GM21381 (cell line): ENCODE data around the gene RELN.

ENCODE experiments used
- ATAC-seq: cut with Tn5 transposase; IDR thresholded peaks from one replicate; pipeline ENCODE4 v1.9.1; 2021; ENCODE audit warnings: mild to moderate bottlenecking, moderate library complexity; ENCODE audit not compliant: unreplicated experiment

Gene RELN

DNA sequence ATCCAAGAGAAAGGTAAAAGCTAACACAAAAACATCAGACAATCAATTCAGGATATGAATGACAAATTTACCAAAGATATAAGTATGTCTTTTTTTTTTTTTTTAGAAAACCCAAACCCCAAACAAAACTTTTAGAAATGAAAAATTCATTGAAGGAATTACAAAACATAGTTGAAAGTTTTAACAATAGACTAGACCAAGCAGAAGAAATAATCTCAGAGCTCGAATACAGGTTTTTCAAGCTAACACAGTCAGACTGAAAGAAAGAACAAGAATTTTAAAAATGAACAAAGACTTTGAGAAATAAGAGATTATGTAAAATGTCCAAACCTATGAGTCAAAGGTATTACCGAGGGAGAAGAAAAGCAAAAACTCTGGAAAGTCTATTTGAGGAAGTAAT, 345.1 kb downstream of the RELN start:
- no peak for ATAC-seq

DNA sequence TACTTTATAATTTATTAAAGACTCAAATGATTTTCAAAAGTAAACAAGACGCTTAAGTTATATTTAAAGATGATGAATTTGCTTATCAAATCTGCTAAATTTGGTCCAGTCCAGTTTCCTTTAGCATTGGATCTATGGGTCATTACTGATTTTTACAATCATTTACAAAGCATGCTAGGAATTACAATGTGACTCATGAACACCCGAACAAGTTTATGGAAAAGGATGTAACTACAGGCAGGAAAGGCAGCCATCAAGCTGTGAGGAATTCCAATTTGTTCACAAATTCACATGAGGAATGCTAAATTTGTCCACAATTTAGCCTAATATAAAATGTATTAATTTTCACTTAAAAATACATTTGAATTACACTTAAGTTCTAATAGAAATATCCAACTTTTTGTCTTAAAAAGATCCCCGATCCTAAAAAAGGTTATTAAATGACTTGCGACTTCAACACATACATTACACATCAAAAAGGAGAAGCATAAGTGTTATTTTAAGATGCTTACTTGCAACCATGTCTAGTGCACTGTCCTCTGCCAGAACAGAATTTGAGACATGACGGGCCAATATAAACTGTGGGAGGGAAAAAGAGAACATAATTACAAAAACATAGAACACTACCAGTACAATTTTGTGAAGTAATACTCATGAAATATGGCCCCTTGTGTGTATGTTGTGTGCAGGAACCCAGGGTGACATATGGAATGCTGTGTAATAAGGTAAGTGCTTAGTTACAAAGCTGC, 349.3 kb downstream of the RELN start:
- ATAC-seq = no peak

- no peak for ATAC-seq
Measured at GRCh38 chr7:103637726-103638125, 351.7 kb downstream of the RELN start.

DNA sequence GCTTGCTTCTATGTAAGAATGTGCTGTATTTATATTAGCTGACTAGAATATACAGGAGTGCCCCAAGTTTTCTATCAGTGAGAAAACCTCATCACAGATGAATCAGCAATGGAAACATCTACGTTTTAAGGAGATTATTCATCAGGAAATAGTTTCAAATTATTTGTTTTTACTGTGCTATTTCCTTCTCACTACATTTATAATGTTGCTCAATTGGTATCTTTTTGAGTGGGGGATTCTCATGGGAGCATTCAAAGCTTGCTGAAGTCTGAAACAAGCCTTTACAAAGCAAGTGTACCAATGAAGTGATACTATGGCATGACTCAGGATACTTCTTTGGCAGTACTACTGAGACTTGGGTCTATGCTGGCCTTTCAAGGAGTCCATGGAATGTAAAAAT, 352.4 kb downstream of the RELN start:
- no peak for ATAC-seq

- no peak for ATAC-seq
Measured at GRCh38 chr7:103636153-103636552, 353.3 kb downstream of the RELN start.

DNA sequence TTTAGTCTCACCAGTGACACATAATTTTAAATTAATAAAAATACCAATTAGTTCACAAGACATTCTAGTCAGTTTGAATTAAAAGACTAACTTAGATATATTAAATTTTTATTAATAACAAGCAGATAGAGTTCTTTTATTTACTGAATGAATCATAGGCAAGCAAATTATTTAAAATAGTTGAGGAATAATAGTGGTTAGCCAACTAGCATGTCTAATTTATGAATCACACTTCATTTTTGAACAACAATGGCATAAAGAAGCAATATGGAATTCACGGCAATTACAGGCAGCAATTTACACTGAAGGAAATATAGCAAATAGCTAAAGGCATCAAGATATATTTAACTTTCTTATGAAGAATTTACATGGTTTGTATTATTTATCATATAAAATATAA, 356.5 kb downstream of the RELN start:
- ATAC-seq = no peak

GRCh38 chr7:103632005-103632639, 357.3 kb downstream of the RELN start:
- no peak for ATAC-seq

DNA sequence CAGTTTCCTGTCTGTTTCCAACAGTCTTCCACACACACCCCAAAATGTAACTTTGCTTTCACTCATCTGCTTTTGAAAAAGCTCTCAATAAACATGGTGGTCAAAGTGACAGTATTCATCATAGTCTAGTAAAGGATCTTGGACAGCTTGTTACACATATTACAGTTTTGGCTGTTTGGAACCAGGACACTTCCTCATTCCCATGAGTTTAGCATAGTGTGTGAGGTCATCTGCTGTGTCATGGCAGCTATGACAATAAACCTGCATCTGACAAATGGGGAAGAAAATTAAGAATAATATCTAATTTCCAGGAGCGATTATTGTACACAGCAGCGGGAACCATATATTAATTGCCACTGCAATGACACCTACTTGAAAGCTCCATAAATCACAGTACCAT, 359.1 kb downstream of the RELN start:
- no peak for ATAC-seq

DNA sequence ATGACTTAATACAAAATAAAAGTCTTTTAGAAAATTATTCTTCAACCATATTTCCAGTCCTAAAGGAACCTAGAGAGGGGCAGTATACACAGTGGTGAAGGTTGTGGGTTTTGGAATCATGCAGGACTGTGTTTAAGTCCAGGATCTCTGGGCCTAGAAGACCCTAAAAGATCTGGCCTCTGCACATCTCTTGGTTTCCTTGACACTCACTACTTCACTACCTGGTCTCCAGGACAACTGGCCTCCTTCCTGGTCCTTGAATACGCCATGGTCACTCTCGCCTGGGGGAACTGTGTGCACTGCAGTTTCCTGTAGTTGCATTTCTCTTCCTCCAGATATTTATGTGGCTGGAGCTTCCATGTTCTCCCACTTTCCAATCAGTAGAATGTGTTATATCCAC, 360.7 kb downstream of the RELN start:
- ATAC-seq = no peak

DNA sequence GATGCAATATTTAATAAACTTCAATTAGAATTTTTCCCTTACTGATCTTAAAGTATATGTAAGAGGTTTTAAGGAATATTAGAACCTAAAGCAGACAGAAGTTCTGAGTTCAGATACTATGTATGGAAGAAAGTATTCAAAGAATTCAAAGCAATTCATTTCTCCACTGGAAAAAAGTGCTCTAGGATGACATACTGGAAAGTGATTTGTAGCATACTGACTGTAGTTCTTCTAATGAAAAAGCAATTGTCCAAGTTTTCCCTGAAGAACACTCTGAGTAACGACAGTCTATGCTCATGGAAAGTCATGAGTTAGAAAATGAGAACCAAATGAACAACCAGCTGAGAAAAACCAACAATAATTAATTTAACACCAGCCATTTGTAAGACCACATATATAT, 362.7 kb downstream of the RELN start:
- no peak for ATAC-seq

GRCh38 chr7:103622274-103622673, 367.2 kb downstream of the RELN start:
- no peak for ATAC-seq

- no peak for ATAC-seq
Measured at GRCh38 chr7:103613655-103614642, 375.5 kb downstream of the RELN start.

- ATAC-seq = no peak
Measured at GRCh38 chr7:103609778-103610177, 379.7 kb downstream of the RELN start.

DNA sequence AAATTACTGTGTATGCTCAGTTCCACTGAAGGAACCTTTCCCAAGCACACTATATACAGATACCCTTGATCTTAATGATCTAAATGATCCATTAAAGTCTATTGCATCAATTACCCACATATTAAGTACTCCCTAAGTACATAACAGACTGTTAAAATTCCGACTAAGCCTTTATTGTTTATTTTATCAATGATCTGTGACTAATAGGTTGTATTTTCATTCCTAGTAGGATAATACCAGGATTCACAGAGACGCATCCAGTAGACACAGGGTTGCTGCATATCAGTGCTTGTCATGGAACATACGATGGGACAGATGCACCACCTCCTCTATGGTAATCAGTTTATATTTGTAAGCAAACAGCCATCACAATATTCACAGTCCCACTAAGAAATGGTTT, 383.8 kb downstream of the RELN start:
- no peak for ATAC-seq

GRCh38 chr7:103598326-103598905, 391.0 kb downstream of the RELN start:
- no peak for ATAC-seq

DNA sequence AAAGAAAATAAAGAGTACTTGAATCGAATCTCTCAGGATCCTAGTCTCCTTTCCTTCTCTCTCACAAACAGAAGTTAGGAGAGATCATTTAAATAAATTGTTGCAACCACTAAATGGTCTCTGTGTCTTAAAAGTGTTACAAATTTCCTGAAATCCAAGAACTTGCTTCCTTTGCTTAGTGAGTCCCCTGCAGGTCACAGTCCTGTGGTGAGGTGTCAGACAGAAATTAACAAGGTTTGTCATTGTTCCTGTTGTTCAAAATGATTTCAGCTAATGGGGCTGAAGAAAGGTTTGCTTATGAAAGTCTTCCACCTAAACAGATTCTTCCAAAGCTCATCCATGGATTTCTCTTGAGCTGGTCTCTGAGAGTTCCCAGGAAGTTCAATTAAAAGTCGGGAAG, 391.9 kb downstream of the RELN start:
- ATAC-seq = no peak

GRCh38 chr7:103594186-103594585, 395.3 kb downstream of the RELN start:
- no peak for ATAC-seq

DNA sequence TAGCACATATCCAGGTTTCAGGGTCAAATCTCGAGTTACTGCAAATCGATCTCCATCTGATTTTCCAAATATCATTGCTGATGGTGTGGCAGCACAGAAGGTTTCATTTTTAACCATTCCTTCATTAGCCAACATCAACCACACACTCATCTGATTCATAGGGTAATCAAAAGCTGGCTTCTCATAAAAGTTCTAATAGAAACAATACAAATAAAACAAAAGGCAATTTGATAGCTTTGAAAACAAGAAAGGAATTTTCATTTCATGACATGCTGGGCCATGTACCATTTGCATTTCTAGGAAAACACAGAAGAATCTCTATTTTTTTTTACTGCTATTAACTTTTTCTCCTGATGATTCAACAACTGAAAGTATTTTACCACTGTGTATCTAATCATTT, 395.8 kb downstream of the RELN start:
- no peak for ATAC-seq

GRCh38 chr7:103592844-103593243, 396.6 kb downstream of the RELN start:
- ATAC-seq = no peak

DNA sequence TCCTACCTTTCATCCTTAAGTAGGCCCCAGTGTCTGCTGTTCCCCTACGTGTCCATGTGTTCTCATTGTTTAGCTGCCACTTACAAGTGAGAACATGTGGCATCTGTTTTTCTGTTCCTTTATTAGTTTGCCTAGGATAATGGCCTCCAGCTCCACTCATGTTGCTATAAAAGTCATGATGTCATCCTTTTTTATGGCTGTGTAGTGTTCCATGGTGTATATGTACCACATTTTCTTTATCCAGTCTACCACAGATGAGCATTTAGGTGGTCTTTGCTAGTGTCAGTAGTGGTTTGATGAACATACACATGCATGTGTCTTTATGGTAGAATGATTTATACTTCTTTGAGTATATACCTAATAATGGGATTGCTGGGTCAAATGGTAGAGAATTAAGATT, 397.3 kb downstream of the RELN start:
- ATAC-seq = no peak

- no peak for ATAC-seq
Measured at GRCh38 chr7:103580031-103580430, 409.4 kb downstream of the RELN start.
